ENCODE measurements around the gene CNDP2.
A peak's percentile ranks its signal among the peaks of the same experiment; 100 is the strongest.
"Not testable (repeated sequence)": the region's sequence is repeated elsewhere in the genome, so short reads cannot be mapped to it uniquely, and the experiment has no call there.

The CNDP2 gene

GRCh38 chr18:74516271-74517235 is 20.4 kb downstream of the CNDP2 start:
- DNase-seq = no peak

- DNase-seq = no peak
These were observed 21.1 kb downstream of the CNDP2 start for GRCh38 chr18:74517236-74517630.

GRCh38 chr18:74518456-74519295 is 22.5 kb downstream of the CNDP2 start:
- no peak for DNase-seq

GRCh38 chr18:74519320-74520095 is 23.3 kb downstream of the CNDP2 start:
- no peak for DNase-seq

GRCh38 chr18:74520096-74520833 is 24.1 kb downstream of the CNDP2 start:
- DNase-seq = no peak

GRCh38 chr18:74521068-74521725 is 25.0 kb downstream of the CNDP2 start:
- no peak for DNase-seq

GRCh38 chr18:74522635-74523548 is 26.7 kb downstream of the CNDP2 start:
- DNase-seq = no peak

- no peak for DNase-seq
These were observed 27.9 kb downstream of the CNDP2 start for GRCh38 chr18:74524097-74524496.

- not testable (repeated sequence) for DNase-seq
These were observed 28.8 kb downstream of the CNDP2 start for GRCh38 chr18:74524915-74525314.

GRCh38 chr18:74525741-74526140 is 29.6 kb downstream of the CNDP2 start:
- DNase-seq = no peak

- DNase-seq = no peak
These were observed 30.3 kb downstream of the CNDP2 start for GRCh38 chr18:74526488-74526887.

GRCh38 chr18:74528478-74528877 is 32.3 kb downstream of the CNDP2 start:
- DNase-seq = no peak

GRCh38 chr18:74528913-74529312 is 32.8 kb downstream of the CNDP2 start:
- DNase-seq = peak in 2 of 51 donors; percentile 42 to 43

- DNase-seq = no peak
These were observed 33.2 kb downstream of the CNDP2 start for GRCh38 chr18:74529378-74529777.

GRCh38 chr18:74529811-74530583 is 33.8 kb downstream of the CNDP2 start:
- no peak for DNase-seq

GRCh38 chr18:74530584-74530862 is 34.4 kb downstream of the CNDP2 start:
- no peak for DNase-seq

GRCh38 chr18:74531043-74531442 is 34.9 kb downstream of the CNDP2 start:
- DNase-seq = no peak

- DNase-seq = no peak
These were observed 36.4 kb downstream of the CNDP2 start for GRCh38 chr18:74532511-74533025.
